GM13977 (cell line): Measurements from ENCODE around the gene INPP4B.

Experiments used
- DNase-seq: peaks from one replicate; pipeline ENCODE4 v3.0.0; 2012; ENCODE audit warnings: low spot score
- CTCF ChIP-seq: IDR thresholded peaks from 2 replicates; pipeline ENCODE4 v1.5.1; 2012; ENCODE audit warnings: mild to moderate bottlenecking, control low read depth; ENCODE audit not compliant: insufficient read depth; ENCODE audit errors: extremely low read depth, missing control alignments
- in situ Hi-C: fragments of 300-500 bp; cut with MboI; formaldehyde crosslinking; loops from one replicate; pipeline ENCODE4 v1.12.0; 2022; ENCODE audit warnings: low sequenced_read_pairs, low pct_unique_long_range_greater_than_20kb, mixed read lengths, inconsistent platforms; ENCODE audit not compliant: unreplicated experiment

Gene INPP4B

DNA sequence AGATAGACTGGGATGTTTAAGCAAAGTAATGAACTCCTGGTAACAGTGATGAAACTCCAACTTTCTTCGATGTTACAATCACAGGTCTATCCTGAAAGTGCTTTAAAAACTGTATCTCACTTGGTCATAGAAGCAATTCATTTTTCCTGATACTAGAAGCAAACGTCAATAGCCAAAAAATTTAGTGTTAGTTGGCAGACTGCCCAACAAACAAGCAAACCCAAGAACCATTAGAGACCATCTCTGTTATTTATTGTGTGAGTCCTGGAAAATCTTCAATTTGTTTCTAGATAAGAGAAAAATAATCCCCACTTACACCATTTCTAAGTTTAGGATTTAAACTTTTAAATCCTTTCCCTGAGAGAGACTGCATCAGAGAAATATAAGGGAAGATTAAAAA is 553.9 kb downstream of the INPP4B start:
- in situ Hi-C loops: no loop called here
- TF ChIP-seq CTCF: no peak
- DNase-seq: no peak

GRCh38 chr4:142291299-142292050 is 554.6 kb downstream of the INPP4B start:
- no peak for DNase-seq
- TF ChIP-seq CTCF: no peak
- in situ Hi-C loops: no loop called here

GRCh38 chr4:142287371-142287770 is 558.7 kb downstream of the INPP4B start:
- no peak for DNase-seq
- in situ Hi-C loops: no loop called here
- TF ChIP-seq CTCF: no peak

DNA sequence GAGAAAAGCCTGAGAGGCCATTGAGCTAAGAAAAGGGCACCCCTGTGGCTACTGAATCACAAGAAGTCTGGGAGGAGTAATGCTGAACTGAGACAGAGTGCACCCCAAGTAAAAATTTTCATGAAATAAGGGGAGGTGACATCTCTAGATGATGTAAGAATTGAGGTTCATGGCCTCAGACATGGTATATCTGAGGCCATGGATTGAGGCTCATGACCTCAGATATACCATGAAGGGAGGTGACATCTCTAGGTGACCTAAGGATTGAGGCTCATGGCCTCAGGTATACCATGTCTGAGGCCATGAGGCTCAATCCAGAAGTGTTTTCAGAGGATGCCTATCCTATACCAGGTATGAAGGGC is 560.9 kb downstream of the INPP4B start:
- DNase-seq: no peak
- TF ChIP-seq CTCF: no peak
- in situ Hi-C loops: no loop called here

DNA sequence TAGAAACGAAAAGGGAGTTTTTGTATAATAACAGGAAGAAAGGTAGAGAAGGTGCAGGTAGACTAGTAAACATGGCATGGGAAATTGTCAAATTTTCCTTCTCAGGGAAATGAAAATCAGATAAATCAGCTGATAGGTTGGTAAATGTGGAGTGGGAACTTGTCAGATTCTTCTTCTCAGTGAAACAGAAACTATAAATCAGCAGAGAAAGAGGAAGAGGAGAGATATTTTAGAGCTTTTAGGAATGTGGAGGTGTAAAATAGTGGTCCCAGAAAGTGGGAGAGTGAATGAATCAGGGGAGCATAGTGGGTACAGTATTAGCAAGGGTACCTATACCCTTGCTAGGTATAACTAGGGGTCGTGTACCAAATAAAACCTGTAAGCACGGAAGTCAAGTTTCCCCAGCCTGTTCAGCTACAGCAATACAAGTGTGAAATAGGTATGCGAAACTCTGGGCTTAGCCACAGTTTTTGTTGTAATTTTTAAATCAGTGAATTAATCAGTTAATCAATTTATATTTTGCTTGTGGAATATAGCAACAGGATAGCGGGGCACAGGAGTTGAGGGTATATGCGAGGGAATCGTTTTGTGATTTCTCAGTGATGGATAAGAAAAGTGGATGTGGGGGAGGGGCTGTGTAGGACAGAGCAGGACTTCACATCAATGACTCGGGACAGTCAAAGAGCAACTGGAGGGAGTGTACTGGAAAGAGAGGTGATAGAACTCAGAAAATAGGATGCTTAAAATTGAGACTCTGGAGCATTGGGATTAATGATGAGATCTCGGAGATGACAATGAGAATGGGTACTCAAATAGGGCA is 561.5 kb downstream of the INPP4B start:
- TF ChIP-seq CTCF: no peak
- in situ Hi-C loops: no loop called here
- DNase-seq: no peak

GRCh38 chr4:142282870-142283431 is 563.1 kb downstream of the INPP4B start:
- in situ Hi-C loops: no loop called here
- no peak for DNase-seq

More at GRCh38 chr4:142282870-142283431, 563.1 kb downstream of the INPP4B start:
- peak; percentile 40 for TF ChIP-seq CTCF
